ENCODE measurements around the gene RAPGEF1. TPM values are rescaled to one million over a fixed set of nuclear protein-coding genes. Genes with fewer than 3 reads are reported as not detected.

RAPGEF1 gene, protein sequence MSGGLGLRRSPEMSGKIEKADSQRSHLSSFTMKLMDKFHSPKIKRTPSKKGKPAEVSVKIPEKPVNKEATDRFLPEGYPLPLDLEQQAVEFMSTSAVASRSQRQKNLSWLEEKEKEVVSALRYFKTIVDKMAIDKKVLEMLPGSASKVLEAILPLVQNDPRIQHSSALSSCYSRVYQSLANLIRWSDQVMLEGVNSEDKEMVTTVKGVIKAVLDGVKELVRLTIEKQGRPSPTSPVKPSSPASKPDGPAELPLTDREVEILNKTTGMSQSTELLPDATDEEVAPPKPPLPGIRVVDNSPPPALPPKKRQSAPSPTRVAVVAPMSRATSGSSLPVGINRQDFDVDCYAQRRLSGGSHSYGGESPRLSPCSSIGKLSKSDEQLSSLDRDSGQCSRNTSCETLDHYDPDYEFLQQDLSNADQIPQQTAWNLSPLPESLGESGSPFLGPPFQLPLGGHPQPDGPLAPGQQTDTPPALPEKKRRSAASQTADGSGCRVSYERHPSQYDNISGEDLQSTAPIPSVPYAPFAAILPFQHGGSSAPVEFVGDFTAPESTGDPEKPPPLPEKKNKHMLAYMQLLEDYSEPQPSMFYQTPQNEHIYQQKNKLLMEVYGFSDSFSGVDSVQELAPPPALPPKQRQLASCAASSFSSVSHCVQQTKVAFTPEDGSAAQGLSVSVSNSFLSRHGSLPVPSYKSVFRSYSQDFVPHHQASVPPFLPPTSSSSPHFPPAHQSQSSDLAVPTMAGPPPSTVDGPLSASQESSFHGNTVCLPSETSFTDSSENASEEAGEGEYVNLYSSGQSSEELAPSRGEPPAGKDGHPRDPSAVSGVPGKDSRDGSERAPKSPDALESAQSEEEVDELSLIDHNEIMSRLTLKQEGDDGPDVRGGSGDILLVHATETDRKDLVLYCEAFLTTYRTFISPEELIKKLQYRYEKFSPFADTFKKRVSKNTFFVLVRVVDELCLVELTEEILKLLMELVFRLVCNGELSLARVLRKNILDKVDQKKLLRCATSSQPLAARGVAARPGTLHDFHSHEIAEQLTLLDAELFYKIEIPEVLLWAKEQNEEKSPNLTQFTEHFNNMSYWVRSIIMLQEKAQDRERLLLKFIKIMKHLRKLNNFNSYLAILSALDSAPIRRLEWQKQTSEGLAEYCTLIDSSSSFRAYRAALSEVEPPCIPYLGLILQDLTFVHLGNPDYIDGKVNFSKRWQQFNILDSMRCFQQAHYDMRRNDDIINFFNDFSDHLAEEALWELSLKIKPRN (N-terminal part only)
- total RNA-seq: 14.9 and 21.6 TPM in 2 replicates

GRCh38 chr9:131739959-131740648 is at the start of gene RAPGEF1:
Gene RAPGEF1 (minus strand): TSS chr9:131740076. CDS start chr9:131739830, 246 bp downstream.

GRCh38 chr9:131545003-131545785 is 194.7 kb downstream of the RAPGEF1 start, which contains the start of gene PRRT1B:
Gene PRRT1B (plus strand): TSS chr9:131545523. CDS start chr9:131545616, 93 bp downstream.

DNA sequence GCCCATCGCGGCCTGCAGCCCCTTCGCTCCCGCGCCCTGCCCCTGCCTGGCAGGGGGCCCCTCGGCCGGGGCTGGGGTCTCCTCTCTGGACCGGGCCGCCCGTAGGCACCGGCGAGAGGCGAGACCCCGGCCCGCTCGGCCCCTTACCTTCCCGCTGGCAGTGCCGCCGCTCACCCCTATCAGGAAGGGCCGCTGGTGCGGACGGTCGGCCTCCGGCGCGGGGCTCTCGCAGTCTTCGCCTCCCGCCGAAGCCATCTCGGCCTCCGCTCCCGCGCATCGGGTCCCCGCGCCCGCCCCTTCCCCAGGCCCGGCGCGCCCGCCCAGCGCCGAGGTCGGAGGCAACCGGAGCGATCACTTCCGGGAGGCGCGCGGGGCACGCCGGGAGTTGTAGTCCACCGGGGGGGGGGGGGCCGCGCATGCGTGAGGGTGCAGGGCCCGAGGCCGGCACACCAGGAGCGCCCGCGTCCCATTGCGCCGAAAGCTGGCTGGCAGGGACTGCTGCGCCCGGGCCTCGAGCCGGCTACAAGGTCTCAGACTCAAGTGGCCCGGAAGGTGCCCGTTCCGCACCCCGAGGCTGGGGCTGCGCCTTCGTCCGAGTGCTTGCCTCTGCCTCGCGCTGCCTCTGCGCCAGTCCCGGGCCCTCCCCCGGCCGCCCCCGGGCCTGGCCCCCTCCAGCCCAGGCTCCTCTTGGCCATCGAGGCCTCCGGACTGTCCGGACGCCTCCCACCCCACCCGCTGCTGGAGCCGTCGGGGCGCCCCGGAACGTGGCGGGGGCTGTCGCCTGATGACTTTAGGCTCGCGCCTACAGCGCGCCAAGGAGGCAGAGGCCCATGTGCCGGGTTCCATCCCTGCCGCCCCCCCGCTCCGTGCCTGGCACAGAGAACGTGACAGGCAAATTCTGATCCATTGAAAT is 208.7 kb downstream of the RAPGEF1 start, which contains the start of gene UCK1:
Gene UCK1, minus strand, starts transcription at position 344 of the 913 bp plus-strand sequence. Its CDS starts 89 bp downstream, at position 255.

Other genes with a start within 250 kb of the RAPGEF1 start
- gene POMT1, start 237.2 kb downstream of the RAPGEF1 start, total RNA-seq: 19.3 and 25.0 TPM in 2 replicates
- gene UCK1, start 208.8 kb downstream of the RAPGEF1 start, total RNA-seq: 24.1 and 28.5 TPM in 2 replicates
- not detected in 2 replicates for gene PRRT1B, start 194.6 kb downstream of the RAPGEF1 start, total RNA-seq

Data from myometrial cell (primary cell).